HG02870 (cell line): ENCODE data around the gene MKLN1.
"Not testable (repeated sequence)": the region's sequence is repeated elsewhere in the genome, so short reads cannot be mapped to it uniquely, and the experiment has no call there.

Experiments used
- ATAC-seq: cut with Tn5 transposase; IDR thresholded peaks from one replicate; pipeline ENCODE4 v1.9.1; 2021; ENCODE audit warnings: mild to moderate bottlenecking, moderate library complexity; ENCODE audit not compliant: unreplicated experiment

MKLN1 gene

DNA sequence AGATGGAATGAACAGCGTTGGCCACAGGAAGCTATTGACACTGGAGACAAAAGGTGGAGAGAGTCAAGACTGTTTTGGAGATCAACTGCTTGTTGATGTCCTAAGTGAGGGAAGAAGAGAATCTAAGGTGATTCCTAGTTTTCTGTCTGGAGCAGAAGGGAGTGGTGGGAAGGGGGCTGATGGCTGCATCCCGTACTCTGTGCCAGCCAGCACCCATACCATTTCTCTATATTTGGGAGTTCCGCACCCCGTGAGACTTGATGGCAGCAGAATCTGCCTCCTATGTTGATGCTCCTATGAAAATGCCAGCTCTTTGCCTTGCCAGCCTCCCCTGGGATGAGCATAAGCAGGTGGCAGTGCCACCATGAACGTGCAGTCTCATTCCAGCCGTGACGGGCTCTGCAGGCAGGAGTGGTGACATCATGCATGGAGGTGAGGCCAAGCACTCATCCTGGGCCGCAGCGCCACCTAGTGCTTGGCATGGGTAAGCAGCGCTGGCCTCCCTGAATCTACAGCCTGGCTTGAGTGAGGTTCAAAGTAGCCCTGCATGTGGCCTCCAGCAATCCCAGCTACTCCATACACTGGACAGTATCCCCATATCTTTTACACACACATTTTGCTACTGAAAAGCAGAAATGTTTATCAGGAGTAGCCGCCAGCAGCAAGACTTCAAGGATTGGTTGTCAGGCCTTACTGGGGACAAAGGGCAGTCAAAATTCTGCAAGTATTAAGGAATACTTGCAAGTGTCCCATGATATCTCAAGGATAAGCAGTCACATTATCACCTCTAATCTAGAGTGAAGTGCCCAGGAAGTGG, 185.8 kb downstream of the MKLN1 start:
- peak; percentile 82 for ATAC-seq

DNA sequence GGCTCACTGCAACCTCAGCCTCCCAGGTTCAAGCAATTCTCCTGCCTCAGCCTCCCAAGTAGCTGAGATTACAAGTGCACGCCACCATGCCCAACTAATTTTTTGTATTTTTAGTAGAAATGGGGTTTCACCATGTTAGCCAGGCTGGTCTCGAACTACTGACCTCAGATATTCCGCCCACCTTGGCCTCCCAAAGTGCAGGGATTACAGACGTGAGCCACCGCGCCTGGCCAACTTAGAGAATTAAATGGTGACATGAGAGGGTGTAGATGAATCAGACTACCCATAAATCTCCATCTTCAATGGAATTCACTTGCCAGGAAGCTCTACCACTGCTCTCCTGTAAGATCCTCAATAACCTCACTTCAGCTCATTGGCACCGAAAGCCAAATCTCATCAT, 187.8 kb downstream of the MKLN1 start:
- ATAC-seq: not testable (repeated sequence)

DNA sequence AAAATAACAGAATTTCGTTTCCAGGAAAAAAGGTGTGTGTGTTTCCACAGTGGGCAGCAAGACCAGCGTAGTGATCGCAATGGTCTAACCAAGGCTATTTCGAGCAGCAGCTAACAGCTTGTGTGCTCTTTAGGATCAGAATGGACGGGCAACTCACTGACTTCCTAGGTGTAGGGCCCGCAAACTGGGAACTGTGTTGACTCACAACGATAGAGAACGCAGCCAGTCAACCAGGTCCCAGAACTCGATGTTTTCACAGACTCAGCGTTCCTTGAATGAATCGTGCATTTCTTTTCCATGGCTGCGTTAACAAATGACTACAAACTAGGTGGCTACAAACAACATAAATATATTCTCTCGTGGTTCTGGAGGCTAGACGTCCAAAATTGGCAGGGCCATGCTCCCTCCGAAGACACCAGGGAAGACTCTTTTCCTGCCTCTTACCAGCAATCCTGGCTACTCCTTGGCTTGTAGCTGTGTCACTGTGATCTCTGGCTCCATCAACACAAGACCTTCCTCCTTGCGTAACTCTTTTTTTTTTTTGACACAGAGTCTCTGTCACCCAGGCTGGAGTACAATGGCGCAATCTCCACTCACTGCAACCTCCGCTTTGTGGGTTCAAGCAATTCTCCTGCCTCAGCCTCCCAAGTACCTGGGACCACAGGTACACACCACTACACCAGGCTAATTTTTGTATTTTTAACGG, 189.7 kb downstream of the MKLN1 start:
- ATAC-seq: no peak

DNA sequence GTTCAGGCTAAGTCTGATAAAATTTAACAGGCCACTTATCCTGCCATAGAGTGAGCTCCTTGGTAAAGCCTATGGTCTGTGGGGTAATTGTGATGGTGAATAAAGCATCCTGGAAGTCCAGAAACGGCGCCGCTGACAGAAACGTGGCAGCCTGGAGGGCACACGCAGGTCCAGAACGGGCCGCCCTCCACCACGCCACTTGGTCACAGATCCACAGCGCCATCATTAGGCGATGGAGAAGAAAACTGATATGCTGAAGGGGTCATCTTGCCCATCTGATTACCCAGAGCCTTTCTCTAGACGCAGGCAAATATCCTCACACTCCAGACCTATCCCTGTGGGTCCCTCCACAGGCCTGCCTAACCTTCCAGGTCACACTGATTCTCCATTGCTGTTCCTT, 190.9 kb downstream of the MKLN1 start:
- ATAC-seq: no peak

DNA sequence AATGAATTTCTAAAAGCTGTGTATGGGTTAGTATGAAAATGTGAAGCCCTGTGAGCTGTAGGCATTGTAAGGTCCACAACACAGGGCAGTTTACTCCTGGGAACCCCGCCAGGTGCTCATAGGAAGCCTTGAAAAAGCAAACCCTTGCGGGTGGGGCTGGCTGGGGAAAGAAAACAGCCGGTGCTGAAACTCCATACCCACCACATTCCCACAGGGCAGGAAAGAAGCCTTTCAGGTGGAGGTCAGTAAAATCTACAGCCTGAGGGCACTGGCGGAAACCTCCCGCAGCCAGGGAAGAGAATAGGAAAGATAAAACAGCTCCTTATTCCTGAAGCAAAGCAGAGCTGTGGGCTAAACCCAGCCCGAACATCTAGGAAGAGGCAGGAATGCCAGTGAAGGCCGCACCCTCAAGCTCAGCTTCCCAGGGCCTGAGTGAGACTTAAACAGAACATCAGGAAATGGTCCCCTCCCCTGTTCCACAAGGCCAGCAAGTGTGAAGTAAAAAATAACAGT, 194.0 kb downstream of the MKLN1 start:
- ATAC-seq: no peak

DNA sequence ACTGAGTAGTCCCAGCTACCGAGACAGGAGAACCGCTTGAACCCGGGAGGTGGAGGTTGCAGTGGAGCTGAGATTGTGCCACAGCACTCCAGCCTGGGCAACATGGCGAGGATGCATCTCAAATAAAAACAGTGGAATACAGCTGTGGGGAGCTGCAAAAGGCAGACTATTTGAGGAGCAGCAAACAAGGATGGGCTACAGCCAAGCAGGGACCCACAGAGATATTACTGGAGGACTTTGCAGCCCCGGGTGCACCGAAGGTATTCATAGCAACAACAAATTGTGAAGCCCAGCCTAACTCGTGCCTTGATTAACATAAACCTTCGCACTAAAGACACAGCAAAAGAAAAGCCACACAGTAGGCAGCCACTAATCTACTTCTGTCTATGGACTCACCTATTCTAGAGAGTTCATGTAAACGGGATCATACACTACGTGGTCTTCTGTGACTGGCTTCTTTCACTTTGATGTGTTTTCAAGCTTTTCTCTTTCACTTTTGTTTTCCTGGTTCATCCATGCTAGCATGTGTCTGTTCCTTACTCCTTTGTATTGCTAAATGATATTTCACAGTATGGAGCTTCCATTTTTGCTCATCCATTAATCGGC, 194.8 kb downstream of the MKLN1 start:
- ATAC-seq: peak; percentile 42

DNA sequence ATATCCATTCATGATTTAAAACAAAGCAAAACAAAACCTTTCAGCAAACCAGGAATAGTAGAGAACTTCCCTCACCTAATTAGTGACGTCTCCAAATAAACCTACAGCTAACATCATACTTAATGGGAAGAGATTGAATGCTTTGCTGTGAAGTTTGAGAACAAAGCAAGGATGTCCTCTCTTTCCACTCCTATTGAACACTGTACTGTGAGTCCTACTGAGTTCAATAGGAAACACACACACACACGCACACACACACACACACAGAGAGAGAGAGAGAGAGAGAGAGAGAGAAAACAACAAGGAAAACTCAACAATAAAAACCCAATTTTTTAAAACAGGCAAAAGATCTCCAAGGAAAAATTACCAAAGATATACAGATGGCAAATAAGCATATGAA, 196.4 kb downstream of the MKLN1 start:
- ATAC-seq: no peak

DNA sequence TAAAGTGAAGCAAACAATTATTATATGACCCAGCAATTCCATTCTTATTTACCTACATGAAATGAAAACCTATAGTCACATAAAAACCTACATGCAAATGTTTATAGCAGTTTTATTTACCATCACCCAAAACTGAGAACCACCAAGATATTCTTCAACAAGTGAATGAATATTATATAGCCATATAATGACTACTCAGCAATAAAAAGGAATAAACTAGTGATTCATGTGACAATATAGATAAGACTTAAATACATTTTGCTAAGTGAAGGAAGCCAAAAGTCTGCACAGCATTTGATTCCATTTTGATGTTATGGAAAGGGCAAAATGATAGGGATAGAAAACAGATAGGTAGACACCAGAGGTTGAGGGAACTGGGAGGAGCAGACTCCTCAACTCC, 197.0 kb downstream of the MKLN1 start:
- ATAC-seq: no peak

DNA sequence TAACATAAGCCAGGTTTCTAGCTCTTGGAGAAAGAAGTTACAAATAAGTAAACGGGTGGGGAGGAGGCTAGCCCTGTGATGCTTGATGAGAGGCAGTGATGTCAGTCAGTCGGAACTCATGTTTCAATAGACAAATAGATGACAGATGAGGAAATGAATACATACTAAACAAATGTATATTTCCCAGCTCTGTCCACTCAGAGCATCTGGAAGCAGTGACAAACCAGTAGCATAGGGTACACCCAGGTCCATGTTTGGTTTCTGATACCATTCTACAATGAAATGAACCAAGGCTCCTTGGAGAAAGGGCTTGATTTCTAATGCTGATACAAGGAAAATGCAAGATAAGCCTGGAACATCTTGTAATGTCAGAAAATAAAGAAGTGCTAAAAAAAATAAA, 198.1 kb downstream of the MKLN1 start:
- no peak for ATAC-seq

DNA sequence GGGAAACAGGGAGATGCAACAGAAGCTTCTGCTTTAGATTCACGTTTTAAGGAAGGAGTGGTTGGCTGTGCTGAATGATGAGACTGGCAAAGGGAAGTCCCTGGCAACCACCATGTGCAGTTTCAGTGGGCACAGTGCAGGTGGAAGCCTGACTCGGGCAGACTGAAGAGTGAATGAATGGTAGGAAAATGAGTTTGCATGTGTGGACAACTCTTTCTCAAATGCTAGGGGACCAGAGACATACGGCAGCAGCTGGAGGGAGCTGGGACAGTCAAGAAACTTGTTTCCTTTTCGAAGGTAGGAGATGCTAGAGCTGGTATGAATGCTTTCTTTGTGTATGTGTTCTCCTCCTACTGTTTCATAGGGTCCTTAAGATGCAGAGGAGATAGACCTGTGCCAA, 199.8 kb downstream of the MKLN1 start:
- no peak for ATAC-seq

DNA sequence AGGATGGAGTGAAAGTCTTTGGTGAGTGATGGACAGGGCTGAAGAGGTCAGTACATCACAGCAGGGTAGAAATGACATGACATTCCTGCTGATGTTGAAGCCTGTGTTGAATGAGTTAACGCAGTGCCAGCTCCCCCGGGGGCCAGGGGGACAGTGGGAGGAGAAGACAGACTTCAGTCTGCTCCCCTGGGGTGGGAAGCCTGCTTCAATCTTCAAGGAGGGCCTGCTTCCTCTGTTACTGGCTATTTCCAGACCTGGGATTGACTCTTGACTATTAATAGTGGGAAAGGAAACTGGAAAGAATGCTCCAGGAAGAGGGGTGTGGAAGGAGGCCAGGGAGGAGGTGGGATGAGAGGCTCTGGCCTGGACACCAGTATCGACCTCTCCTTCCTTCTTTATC, 201.5 kb downstream of the MKLN1 start:
- no peak for ATAC-seq

DNA sequence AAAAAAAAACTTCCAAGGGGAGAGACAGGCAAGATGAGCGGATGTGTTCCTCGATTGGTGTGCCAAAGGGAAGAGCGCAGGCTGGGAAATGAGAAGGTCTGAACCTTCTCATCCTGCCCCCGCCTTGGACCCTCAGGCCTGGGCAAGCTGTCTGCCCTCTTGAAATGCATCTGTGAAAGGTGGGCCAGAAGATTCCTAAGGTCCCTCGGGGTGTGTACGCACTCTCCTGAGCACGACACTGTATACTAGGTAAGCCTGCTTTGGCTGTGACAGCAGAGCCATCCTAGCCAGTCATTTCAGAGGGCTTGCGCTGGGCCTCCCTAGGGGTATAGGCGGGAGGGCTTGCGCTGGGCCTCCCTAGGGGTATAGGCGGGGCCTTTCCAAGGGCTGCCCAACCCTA, 201.9 kb downstream of the MKLN1 start:
- ATAC-seq: no peak

DNA sequence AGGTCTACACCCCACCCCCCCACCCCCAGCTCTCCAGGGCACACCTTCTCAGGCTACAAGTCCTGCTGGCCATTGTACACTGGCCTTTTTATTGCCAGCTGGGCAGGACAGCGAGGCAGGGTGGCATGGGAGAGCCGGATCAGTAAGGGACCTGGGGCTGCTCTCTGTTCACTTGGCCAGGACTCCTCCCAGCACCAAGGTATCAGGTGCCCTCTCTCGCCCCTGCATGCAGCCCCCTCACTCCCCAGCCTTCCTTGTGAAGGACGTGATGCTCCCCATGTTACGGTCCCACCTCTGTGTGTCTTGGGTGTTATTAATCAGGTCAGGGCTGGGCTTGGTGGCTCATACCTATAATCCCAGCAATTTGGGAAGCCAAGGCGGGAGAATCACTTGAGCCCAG, 202.5 kb downstream of the MKLN1 start:
- no peak for ATAC-seq

DNA sequence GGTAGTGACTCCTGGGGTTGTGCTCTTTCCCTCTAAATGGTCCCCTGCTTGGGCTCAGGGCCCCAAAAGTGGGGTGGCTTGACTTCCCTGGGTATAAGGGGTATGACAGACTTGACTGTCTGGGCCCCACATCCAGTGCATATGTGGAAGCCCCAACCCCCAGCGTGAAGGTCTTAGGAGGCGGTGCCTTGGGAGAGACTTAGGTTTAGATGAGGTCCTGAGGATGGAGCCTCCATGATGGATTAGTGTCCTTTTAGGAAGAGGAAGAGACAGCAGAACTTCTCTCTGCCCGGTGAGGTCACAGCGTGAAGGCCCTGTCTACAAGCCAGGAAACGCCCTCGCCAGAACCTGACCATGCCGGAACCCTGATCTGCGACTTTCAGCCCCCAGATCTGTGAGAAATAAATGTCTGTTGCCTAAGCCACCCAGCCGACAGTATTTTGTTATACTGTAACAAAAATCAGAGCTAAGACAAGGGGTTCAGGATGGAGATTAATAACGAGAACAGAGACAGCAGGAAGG, 205.0 kb downstream of the MKLN1 start:
- ATAC-seq: no peak

DNA sequence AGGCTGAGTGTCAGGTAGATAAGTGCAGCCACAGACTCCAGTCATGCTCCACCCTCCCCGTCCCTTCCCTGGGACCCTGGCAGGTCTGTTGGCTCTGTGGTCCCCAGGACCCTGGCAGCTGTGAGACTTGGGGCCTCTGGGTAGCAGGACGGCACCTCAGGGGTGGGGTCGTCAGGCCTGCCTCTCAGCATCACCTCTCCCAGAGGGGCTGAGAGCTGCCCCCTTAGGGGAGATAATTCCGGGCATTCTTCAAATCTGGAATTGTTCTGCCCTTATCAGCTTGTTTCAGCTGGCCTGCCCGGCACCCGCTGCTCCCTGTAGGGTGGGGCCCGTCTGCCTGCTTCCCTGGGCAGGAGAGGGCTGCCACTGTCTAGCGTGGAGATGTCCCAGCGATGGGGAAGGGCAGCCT, 205.5 kb downstream of the MKLN1 start:
- no peak for ATAC-seq

DNA sequence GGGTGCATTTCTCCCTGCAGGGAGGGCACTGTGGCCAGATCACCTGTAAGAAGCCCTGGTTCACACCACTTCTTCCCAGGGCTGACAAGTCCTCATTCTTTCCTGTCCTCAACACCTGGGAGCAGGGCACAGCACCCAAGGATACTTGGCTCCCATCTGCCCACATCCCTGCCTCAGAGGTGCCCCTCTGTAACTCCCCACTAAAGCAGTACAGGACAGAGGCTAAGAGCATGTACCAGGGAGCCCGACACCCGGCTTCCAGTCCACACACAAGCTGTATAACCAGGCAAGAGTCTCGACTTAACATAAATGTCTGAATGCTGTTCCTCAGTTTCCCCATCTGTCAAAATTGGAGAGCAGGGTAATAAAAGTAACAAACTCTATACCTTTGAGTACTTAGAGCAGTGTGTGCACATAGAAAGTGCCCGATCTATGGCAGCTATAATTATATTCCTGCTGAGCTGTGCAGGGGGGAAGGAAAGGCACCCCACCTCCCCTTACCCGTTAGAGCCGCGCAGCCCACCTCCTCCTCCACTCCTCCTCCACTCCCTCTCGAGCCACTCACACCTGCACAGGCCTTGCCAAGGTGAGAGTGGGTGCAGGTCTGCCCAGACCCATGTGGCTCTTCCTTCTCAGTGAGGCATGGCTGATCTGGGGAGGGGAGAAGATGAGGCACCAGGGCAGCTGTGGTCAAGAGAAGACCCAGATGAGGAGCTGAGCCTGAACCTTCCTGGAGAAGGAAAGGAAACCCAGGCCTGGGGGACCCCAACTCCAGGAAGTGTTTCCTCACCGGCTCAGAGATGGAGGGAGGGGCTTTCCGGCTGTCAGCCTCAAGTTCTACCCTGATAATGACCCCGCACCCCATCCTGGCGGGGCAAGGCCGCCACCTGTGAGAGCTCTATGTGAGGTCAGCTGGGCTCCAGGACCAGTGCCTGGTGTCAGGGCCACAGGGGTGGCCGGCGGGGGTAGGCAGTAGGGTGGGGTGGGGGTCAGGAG, 206.2 kb downstream of the MKLN1 start:
- ATAC-seq: no peak

DNA sequence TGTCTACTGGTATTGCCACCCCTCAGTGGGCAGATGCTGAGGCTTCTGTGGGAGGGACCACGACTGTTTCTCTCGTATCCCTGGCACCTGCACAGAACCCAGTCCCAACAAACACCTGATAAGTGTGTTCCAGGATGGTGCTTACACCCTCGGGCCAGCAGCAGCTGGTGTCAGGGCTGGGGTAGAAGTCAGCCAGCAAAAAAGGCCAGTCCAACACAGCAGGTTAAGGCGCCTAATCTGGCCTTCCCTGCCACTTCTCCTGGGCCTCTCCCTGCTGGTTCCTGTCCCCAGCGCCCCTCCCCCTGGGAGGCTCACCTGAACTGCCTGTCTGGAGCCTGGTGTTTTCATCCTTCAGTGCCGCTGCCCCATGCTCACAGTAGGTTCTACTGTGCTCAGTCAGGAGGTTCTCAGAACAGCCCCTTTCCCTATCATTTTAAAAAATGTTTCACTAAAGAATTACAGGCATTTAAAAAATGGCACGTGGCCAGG, 208.7 kb downstream of the MKLN1 start:
- no peak for ATAC-seq

DNA sequence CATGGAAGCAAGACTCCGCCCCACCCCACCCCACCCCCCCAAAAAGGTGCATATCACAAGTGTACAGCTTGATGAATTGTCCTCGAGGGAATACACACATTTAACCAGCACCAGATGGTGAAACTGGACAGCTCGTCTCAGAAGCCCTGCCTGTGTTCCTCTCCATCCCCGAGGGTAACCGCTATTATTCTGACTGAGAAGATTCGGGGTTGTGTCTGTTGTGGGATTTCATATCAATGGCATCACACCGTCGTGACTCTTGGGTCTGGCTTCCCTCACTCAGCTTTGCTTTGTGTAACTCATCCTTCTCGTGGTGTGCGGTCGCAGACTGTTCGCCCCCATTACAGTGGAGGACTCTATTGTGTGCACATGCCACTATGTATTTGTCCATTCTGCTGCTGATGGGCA, 209.9 kb downstream of the MKLN1 start:
- no peak for ATAC-seq

DNA sequence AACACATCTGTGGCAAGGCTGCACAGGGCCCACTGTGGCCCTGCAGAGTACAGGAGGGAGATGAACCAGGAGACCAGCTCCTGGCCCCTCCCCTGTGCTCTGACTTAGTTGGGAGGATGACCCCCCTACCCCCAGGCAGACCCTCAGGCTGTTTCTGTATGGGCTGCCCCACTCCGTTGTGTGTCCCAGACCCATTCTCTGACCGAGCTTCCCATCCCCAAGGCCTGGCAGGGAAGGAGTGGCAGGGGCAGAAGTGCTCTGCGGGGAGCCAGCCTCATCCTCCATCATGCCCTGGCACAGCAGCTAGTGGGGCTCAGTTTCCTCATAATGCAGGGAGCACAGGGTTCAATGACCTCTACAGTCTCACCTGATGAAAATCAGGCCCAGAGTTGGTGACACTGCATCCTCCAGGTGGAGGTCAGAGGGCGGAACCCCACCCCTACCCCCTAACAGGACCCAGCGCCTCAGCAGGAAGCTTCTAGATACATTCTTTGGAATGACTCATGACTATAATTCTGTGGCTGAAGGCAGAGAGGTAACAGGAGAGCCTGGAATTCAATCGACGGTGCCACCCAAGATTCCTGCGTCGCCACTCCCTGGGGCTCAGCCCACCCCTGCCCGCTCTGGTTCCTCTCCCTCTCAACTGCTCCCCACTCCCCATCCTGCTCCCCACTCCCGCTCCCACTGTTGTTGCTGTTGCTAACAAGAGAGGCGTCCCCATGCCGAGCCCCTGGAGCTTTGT, 210.6 kb downstream of the MKLN1 start:
- no peak for ATAC-seq

DNA sequence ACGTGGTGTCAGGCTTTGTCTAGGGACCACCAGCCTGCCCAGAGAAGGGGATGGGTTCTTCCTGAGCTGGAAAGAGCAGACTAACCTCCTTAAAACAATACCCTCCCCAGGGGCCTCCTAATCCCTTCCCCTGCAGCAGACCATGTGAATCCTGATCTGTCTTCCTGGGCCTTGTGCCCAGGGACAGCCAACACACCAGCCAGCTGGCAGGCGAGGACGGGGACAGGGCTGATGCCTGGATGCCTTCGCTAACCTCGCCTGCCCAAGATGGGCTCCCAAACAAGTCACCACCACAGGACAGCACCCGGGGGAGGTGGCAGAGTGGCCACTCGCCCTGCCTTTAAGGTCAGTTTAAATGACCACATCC, 211.1 kb downstream of the MKLN1 start:
- ATAC-seq: no peak
